H1 (cell line): ENCODE measurements around the gene NAGLU. TPM values are rescaled to one million over a fixed set of nuclear protein-coding genes. Genes with fewer than 3 reads are reported as not detected.

Source experiments
- CTCF ChIA-PET: fragments of 300-600 bp; sonication (Branson Sonifier 250); formaldehyde crosslinking; loops from one replicate; lab custom pipeline; 2021; ENCODE audit not compliant: partially characterized antibody; lab: Charles Lee
- POLR2A ChIA-PET: fragments of 300-600 bp; sonication (Branson Sonifier 250); formaldehyde crosslinking; loops from one replicate; lab custom pipeline; 2021; ENCODE audit warnings: inconsistent platforms; ENCODE audit not compliant: partially characterized antibody; lab: Charles Lee
- DNase-seq, 2 experiments: peaks; one replicate each; pipeline versions ENCODE4 v3.0.0 to v3.0.0-alpha.2; 2010 to 2022; ENCODE audit warnings: low spot score in 2 of 2, low read depth in 1 of 2, mixed read lengths in 1 of 2
- FAIRE-seq: peaks from 2 replicates; lab custom pipeline; 2011; peaks lifted over from hg19 to GRCh38; lab: Jason Lieb, UNC
- H2AFZ ChIP-seq: 2 replicates; pipeline ENCODE4 v1.8.1; 2012; ENCODE audit warnings: low read length, inconsistent platforms
- H2AK5ac ChIP-seq: 2 replicates; pipeline ENCODE4 v1.6.1; 2013; ENCODE audit warnings: low read depth, low read length
- H2BK120ac ChIP-seq: replicated peaks from 2 replicates; pipeline ENCODE3; 2013; ENCODE audit warnings: low read depth, low read length, inconsistent platforms
- H2BK12ac ChIP-seq: 2 replicates; pipeline ENCODE4 v1.6.1; 2013; ENCODE audit warnings: low read depth, low read length
- H2BK15ac ChIP-seq: 2 replicates; pipeline ENCODE4 v1.6.1; 2013; ENCODE audit warnings: low read length
- H2BK20ac ChIP-seq: 2 replicates; pipeline ENCODE4 v1.6.1; 2013; ENCODE audit warnings: low read length
- H2BK5ac ChIP-seq: 2 replicates; pipeline ENCODE4 v1.6.1; 2013; ENCODE audit warnings: low read depth, low read length
- H3K14ac ChIP-seq: 2 replicates; pipeline ENCODE4 v1.6.1; 2013; ENCODE audit warnings: inconsistent platforms; ENCODE audit not compliant: insufficient read length
- H3K18ac ChIP-seq: 2 replicates; pipeline ENCODE4 v1.6.1; 2013; ENCODE audit warnings: low read length; ENCODE audit errors: extremely low read depth
- H3K23ac ChIP-seq: 2 replicates; pipeline ENCODE4 v1.6.1; 2013; ENCODE audit warnings: inconsistent platforms; ENCODE audit not compliant: insufficient read length
- H3K23me2 ChIP-seq: 2 replicates; pipeline ENCODE4 v1.6.1; 2013; ENCODE audit warnings: low read depth, low read length
- H3K27ac ChIP-seq: 2 replicates; pipeline ENCODE4 v1.6.1; 2011; ENCODE audit warnings: low read depth, low read length, inconsistent platforms
- H3K27me3 ChIP-seq, 4 experiments: replicated peaks in 1 of 4; 1 replicate in 1 of 4; 2 replicates in 3 of 4; pipeline versions ENCODE4 v1.6.1 to v1.8.1; 2011 to 2013; ENCODE audit warnings: low read length in 3 of 4, mild to moderate bottlenecking in 3 of 4, inconsistent platforms in 2 of 4, mixed read lengths in 2 of 4, moderate library complexity in 1 of 4; ENCODE audit not compliant: control insufficient read depth in 3 of 4, insufficient read depth in 3 of 4; ENCODE audit errors: extremely low read depth in 1 of 4
- H3K36me3 ChIP-seq, 4 experiments: 2 replicates each; pipeline versions ENCODE4 v1.6.1 to v1.8.1; 2011 to 2013; ENCODE audit warnings: mild to moderate bottlenecking in 4 of 4, low read length in 3 of 4, moderate library complexity in 2 of 4, control low read depth in 1 of 4, inconsistent platforms in 1 of 4; ENCODE audit not compliant: insufficient read depth in 4 of 4, control insufficient read depth in 2 of 4
- H3K4ac ChIP-seq: replicated peaks from 2 replicates; pipeline ENCODE3; 2013; ENCODE audit warnings: low read length, low read depth, mixed read lengths, inconsistent platforms; ENCODE audit not compliant: insufficient read length
- H3K4me1 ChIP-seq, 4 experiments: replicated peaks in 1 of 4; 1 replicate in 1 of 4; 2 replicates in 3 of 4; pipeline versions ENCODE4 v1.6.1 to v1.8.1; 2011 to 2013; ENCODE audit warnings: low read length in 3 of 4, inconsistent platforms in 2 of 4, mixed read lengths in 1 of 4; ENCODE audit not compliant: insufficient read depth in 4 of 4, control insufficient read depth in 3 of 4
- H3K4me2 ChIP-seq, 2 experiments: 2 replicates each; pipeline versions ENCODE4 v1.6.1 to v1.8.1; 2011 to 2013; ENCODE audit warnings: low read depth in 2 of 2, low read length in 2 of 2, control low read depth in 1 of 2, inconsistent platforms in 1 of 2, mild to moderate bottlenecking in 1 of 2; ENCODE audit not compliant: insufficient read depth in 1 of 2
- H3K4me3 ChIP-seq, 4 experiments: fragments of 200-600, 300-600 bp in 1 of 4; sonication (generic), shearing (Covaris generic), sonication (Bioruptor Twin) in 1 of 4; 2 replicates each; pipeline versions ENCODE4 v1.5.1 to v1.8.1; 2011 to 2016; ENCODE audit warnings: low read length in 4 of 4, low read depth in 3 of 4, control low read depth in 2 of 4, inconsistent platforms in 2 of 4, mild to moderate bottlenecking in 2 of 4, mixed read lengths in 1 of 4, moderate library complexity in 1 of 4; ENCODE audit not compliant: insufficient read depth in 2 of 4; ENCODE audit errors: extremely low read depth in 1 of 4
- H3K56ac ChIP-seq: replicated peaks from 2 replicates; pipeline ENCODE3; 2013; ENCODE audit warnings: low read depth, mild to moderate bottlenecking, mixed read lengths, low read length, inconsistent platforms; ENCODE audit not compliant: insufficient read length
- H3K79me1 ChIP-seq: 2 replicates; pipeline ENCODE4 v1.6.1; 2013; ENCODE audit warnings: low read depth, low read length, control low read depth
- H3K79me2 ChIP-seq, 2 experiments: 2 replicates each; pipeline versions ENCODE4 v1.6.1 to v1.8.1; 2012 to 2013; ENCODE audit warnings: low read length in 2 of 2, mild to moderate bottlenecking in 2 of 2, inconsistent platforms in 1 of 2; ENCODE audit not compliant: insufficient read depth in 2 of 2, control insufficient read depth in 1 of 2
- H3K9ac ChIP-seq, 4 experiments: replicated peaks in 1 of 4; 1 replicate in 1 of 4; 2 replicates in 3 of 4; pipeline versions ENCODE4 v1.6.1 to v1.8.1; 2011 to 2013; ENCODE audit warnings: low read depth in 3 of 4, low read length in 3 of 4, control low read depth in 2 of 4, mild to moderate bottlenecking in 2 of 4, moderate library complexity in 2 of 4, inconsistent platforms in 1 of 4; ENCODE audit errors: extremely low read depth in 1 of 4
- H3K9me3 ChIP-seq, 2 experiments: 2 replicates each; pipeline versions ENCODE4 v1.6.1 to v1.8.1; 2012 to 2013; ENCODE audit warnings: mild to moderate bottlenecking in 2 of 2, moderate library complexity in 2 of 2, control low read depth in 1 of 2, inconsistent platforms in 1 of 2, low read depth in 1 of 2, low read length in 1 of 2, mixed read lengths in 1 of 2; ENCODE audit not compliant: insufficient read depth in 2 of 2
- H4K20me1 ChIP-seq, 2 experiments: replicated peaks in 1 of 2; 2 replicates each; pipeline versions ENCODE3 to v1.8.1; 2011 to 2013; ENCODE audit warnings: inconsistent platforms in 2 of 2, low read length in 2 of 2, mild to moderate bottlenecking in 1 of 2; ENCODE audit not compliant: insufficient read depth in 2 of 2, control insufficient read depth in 1 of 2
- H4K5ac ChIP-seq: 2 replicates; pipeline ENCODE4 v1.6.1; 2013; ENCODE audit warnings: low read length, low read depth, mixed read lengths, inconsistent platforms; ENCODE audit not compliant: insufficient read length
- H4K8ac ChIP-seq: 2 replicates; pipeline ENCODE4 v1.8.0; 2013; ENCODE audit warnings: mild to moderate bottlenecking, moderate library complexity, low read length, inconsistent platforms; ENCODE audit not compliant: insufficient read depth; ENCODE audit errors: extremely low read depth
- H4K91ac ChIP-seq: replicated peaks from 2 replicates; pipeline ENCODE3; 2013; ENCODE audit warnings: low read length, mixed read lengths, inconsistent platforms; ENCODE audit not compliant: insufficient read length
- GABPA ChIP-seq: IDR thresholded peaks from 2 replicates; pipeline ENCODE4 v1.6.1; 2011; ENCODE audit warnings: mild to moderate bottlenecking, low read length, moderate library complexity, borderline replicate concordance; ENCODE audit not compliant: insufficient read depth
- KDM5A ChIP-seq: fragments of 200-600 bp; IDR thresholded peaks from 2 replicates; pipeline ENCODE4 v1.7.1; 2012; ENCODE audit warnings: mild to moderate bottlenecking, low read length, inconsistent platforms, mixed read lengths
- SAP30 ChIP-seq: fragments of 300-600 bp; sonication (generic); IDR thresholded peaks from 2 replicates; pipeline ENCODE4 v1.7.1; 2012; ENCODE audit warnings: low read length, moderate library complexity, mild to moderate bottlenecking, inconsistent platforms; ENCODE audit not compliant: insufficient read depth, insufficient replicate concordance
- TAF1 ChIP-seq: IDR thresholded peaks from 2 replicates; pipeline ENCODE4 v1.6.1; 2011; ENCODE audit warnings: mild to moderate bottlenecking, low read depth, low read length
- ZNF274 ChIP-seq: IDR thresholded peaks from 2 replicates; pipeline ENCODE4 v1.7.0; 2012; ENCODE audit warnings: low read length, borderline replicate concordance; ENCODE audit errors: extremely low read depth
- WGBS, 2 experiments: shearing (Covaris generic) in 1 of 2; methylation state at CpG; one replicate each; pipeline versions ENCODE4 v1.1.6 to v1.1.7; 2013 to 2015; ENCODE audit warnings: low lambda C conversion rate in 2 of 2, mixed read lengths in 2 of 2, inconsistent platforms in 1 of 2, low coverage in 1 of 2, missing lambda C conversion rate in 1 of 2; ENCODE audit not compliant: insufficient replicate concordance in 2 of 2, insufficient coverage in 1 of 2, insufficient read length in 1 of 2; ENCODE audit errors: extremely low coverage in 1 of 2, missing lambda C conversion rate in 1 of 2; 5-methylcytosine and 5-hydroxymethylcytosine counted together
- polyA plus RNA-seq, 7 experiments: library from polyadenylated mRNA; depleted of rRNA in 3 of 7; stranded (reverse) in 5 of 7; unstranded in 2 of 7; fragments of >200 nt in 5 of 7; fragments of 200-250 nt in 2 of 7; gene quantifications; 1 replicate in 5 of 7; 2 replicates in 1 of 7; 4 replicates in 1 of 7; pipeline versions ENCODE4 v1.2.1 to v1.2.3, GENCODE V29; 2011 to 2013; ENCODE audit warnings: missing spikeins in 2 of 7, mixed read lengths in 2 of 7
- total RNA-seq: library from RNA; stranded (reverse); fragmentation: NEBNext Ultra II Directional; extraction: Animal tissue kit (Norgen Biotek cat#: 25700); gene quantifications from 2 replicates; pipeline ENCODE4 v1.2.1, GENCODE V29; 2021

The NAGLU gene
- total and polyA plus RNA-seq, 2 of the 8 experiments (the other 6 are each of a cell fraction or from before 2014, with no cell fraction given): 21.3 to 21.6 TPM

DNA sequence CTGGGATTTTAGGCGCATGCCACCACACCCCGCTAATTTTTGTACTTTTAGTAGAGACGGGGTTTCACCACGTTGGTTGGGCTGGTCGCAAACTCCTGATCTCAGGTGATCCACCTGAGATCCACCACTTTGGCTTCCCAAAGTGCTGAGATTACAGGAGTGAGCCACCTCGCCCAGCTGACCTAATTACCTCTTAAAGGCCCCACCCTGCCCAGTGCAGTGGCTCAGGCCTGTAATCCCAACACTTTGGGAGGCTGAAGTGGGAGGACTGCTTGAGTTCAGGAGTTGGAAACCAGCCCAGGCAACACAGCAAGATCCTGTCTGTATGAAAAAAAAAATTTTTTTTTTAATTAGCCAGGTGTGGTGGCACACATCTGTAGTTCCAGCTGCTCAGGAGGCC lies 23.0 kb downstream of the NAGLU start:
- peaks cover 14% of the 10 kb centered on the region for H3K79me1 ChIP-seq
- H3K9ac ChIP-seq: no peak overlapping the region
- ChIA-PET POLR2A (interaction anchor here (1.0 to 1.2 kb wide), 3 partner anchors 11 to 120 kb away, joined by 3 to 4 read pairs (median 4); no protein-coding TSS in a partner anchor), CTCF (interaction anchor here (0.7 to 1.2 kb wide), 3 partner anchors 8 to 486 kb away, joined by 3 to 5 read pairs (median 3); no protein-coding TSS in a partner anchor)
- no peaks in the 10 kb centered on the region for H3K9me3 ChIP-seq
- TF ChIP-seq ZNF274 (no peak), GABPA (no peak), KDM5A (no peak), SAP30 (no peak), TAF1 (no peak)
- H2BK120ac ChIP-seq: no peak overlapping the region
- DNase-seq: no peak
- no peak overlapping the region for H2AK5ac ChIP-seq
- no peak overlapping the region for H3K56ac ChIP-seq
- H4K8ac ChIP-seq: no peak overlapping the region
- no peak overlapping the region for H3K4me2 ChIP-seq
- H2BK5ac ChIP-seq: no peak overlapping the region
- no peak for FAIRE-seq
- peaks cover 9 to 17% of the 10 kb centered on the region in 2 experiments; a peak in 3 of 4 replicates for H3K79me2 ChIP-seq
- H4K5ac ChIP-seq: no peak overlapping the region
- WGBS, 2 experiments: 97% methylated on average over 6 of the region's 6 CpGs; no CpG with 5 or more reads in 1 of the 2 experiments
- no peak overlapping the region for H3K4me3 ChIP-seq
- peaks cover 10% of the 10 kb centered on the region for H3K23me2 ChIP-seq
- no peaks in the 10 kb centered on the region; a peak in 1 of 8 replicates for H3K36me3 ChIP-seq
- H2AFZ ChIP-seq: no peak overlapping the region
- H3K4ac ChIP-seq: no peak overlapping the region
- no peak overlapping the region for H2BK12ac ChIP-seq
- no peak overlapping the region for H3K18ac ChIP-seq
- H4K91ac ChIP-seq: no peak overlapping the region
- no peak overlapping the region for H3K27ac ChIP-seq
- no peak overlapping the region for H3K14ac ChIP-seq
- H3K4me1 ChIP-seq: peaks cover 0 to 14% (median 7%) of the 10 kb centered on the region in 4 experiments; a peak in 6 of 7 replicates
- no peak overlapping the region for H2BK15ac ChIP-seq
- no peak overlapping the region for H2BK20ac ChIP-seq
- no peak overlapping the region for H3K23ac ChIP-seq
- H3K27me3 ChIP-seq: no peaks in the 10 kb centered on the region; a peak in 1 of 7 replicates
- H4K20me1 ChIP-seq: peaks cover 0 to 1% of the 10 kb centered on the region in 2 experiments
